K562 (cell line): Measurements from ENCODE around the gene FOXN3. TPM values are rescaled to one million over a fixed set of nuclear protein-coding genes. Genes with fewer than 3 reads are reported as not detected.

ENCODE experiments used
- ATAC-seq: fragments of 200-7000 bp; cut with Tn5 transposase; 3 replicates; pipeline ENCODE4 v1.9.1; 2020; ENCODE audit warnings: moderate library complexity
- BruUV-seq: library from RNA; stranded (reverse); fragments of 400-500 nt; replicated peaks from 2 replicates; lab custom pipeline; 2021; lab: Mats Ljungman, UMichigan
- CTCF ChIA-PET: fragments of 300-600 bp; formaldehyde crosslinking; extraction: SDS; loops from one replicate; lab custom pipeline; 2021; ENCODE audit warnings: low intra/inter-chr PET ratio; lab: Yijun Ruan, JAX
- POLR2A ChIA-PET: fragments of 300-600, 350-650 bp; sonication (Branson Sonifier 250); formaldehyde crosslinking; extraction: SDS; loops from one replicate; lab custom pipeline; 2021; ENCODE audit warnings: antibody characterized with exemption, inconsistent platforms; lab: Yijun Ruan, JAX
- DNase-seq, 4 experiments: peaks; one replicate each; pipeline versions ENCODE4 v3.0.0 to v3.0.0-alpha.2; 2011 to 2018; ENCODE audit warnings: low spot score in 3 of 4, mixed read lengths in 3 of 4; ENCODE audit errors: extremely low read depth in 1 of 4
- FAIRE-seq: peaks from 2 replicates; lab custom pipeline; 2011; peaks lifted over from hg19 to GRCh38; lab: Jason Lieb, UNC
- H2AFZ ChIP-seq: 2 replicates; pipeline ENCODE4 v1.6.0; 2011; ENCODE audit warnings: low read depth, low read length, control low read depth, inconsistent platforms
- H3K27ac ChIP-seq: fragments of 200-600 bp; 3 replicates; pipeline ENCODE4 v1.8.0; 2011; ENCODE audit warnings: low read depth, mild to moderate bottlenecking, control low read depth, inconsistent platforms, low read length, moderate library complexity, mixed read lengths; ENCODE audit errors: extremely low read depth
- H3K27me3 ChIP-seq, 2 experiments: fragments of 300-600 bp in 1 of 2; 2 replicates in 1 of 2; 3 replicates in 1 of 2; pipeline versions ENCODE4 v1.6.0 to v1.8.0; 2011; ENCODE audit warnings: inconsistent platforms in 2 of 2, low read length in 2 of 2, mild to moderate bottlenecking in 1 of 2, mixed read lengths in 1 of 2, moderate library complexity in 1 of 2; ENCODE audit not compliant: control insufficient read depth in 2 of 2, insufficient read depth in 2 of 2
- H3K36me3 ChIP-seq: fragments of 300-600 bp; 3 replicates; pipeline ENCODE4 v1.8.0; 2011; ENCODE audit warnings: mild to moderate bottlenecking, low read length, inconsistent platforms; ENCODE audit not compliant: control insufficient read depth, insufficient read depth
- H3K4me1 ChIP-seq, 2 experiments: fragments of 200-600 bp in 1 of 2; replicated peaks in 1 of 2; 2 replicates in 1 of 2; 3 replicates in 1 of 2; pipeline versions ENCODE4 v1.5.1 to v1.8.0; 2011; ENCODE audit warnings: inconsistent platforms in 2 of 2, low read length in 2 of 2, mild to moderate bottlenecking in 1 of 2, mixed read lengths in 1 of 2, moderate library complexity in 1 of 2; ENCODE audit not compliant: control insufficient read depth in 2 of 2, insufficient read depth in 2 of 2
- H3K4me2 ChIP-seq: 2 replicates; pipeline ENCODE4 v1.6.1; 2011; ENCODE audit warnings: low read length, control low read depth, inconsistent platforms, mixed read lengths; ENCODE audit not compliant: insufficient read depth
- H3K4me3 ChIP-seq: fragments of 200-600 bp; sonication (generic), shearing (Covaris generic); 2 replicates; pipeline ENCODE4 v1.5.1; 2016; ENCODE audit warnings: control low read depth, inconsistent platforms
- H3K79me2 ChIP-seq: fragments of 200-600 bp; 3 replicates; pipeline ENCODE4 v1.8.0; 2011; ENCODE audit warnings: low read length, inconsistent platforms; ENCODE audit not compliant: control insufficient read depth, insufficient read depth
- H3K9ac ChIP-seq, 2 experiments: 2 replicates each; pipeline versions ENCODE4 v1.6.0 to v1.6.1; 2011; ENCODE audit warnings: low read depth in 2 of 2, low read length in 2 of 2, control low read depth in 1 of 2, inconsistent platforms in 1 of 2, mild to moderate bottlenecking in 1 of 2, mixed read lengths in 1 of 2; ENCODE audit not compliant: insufficient read depth in 1 of 2
- H3K9me1 ChIP-seq: one replicate; pipeline ENCODE4 v1.6.0; 2011; ENCODE audit warnings: inconsistent platforms, mild to moderate bottlenecking, low read length, moderate library complexity; ENCODE audit not compliant: control insufficient read depth, insufficient read depth
- H3K9me3 ChIP-seq: replicated peaks from 2 replicates; pipeline ENCODE4 v1.5.1; 2011; ENCODE audit warnings: low read depth, low read length, inconsistent platforms; ENCODE audit not compliant: control insufficient read depth, insufficient read depth
- H4K20me1 ChIP-seq: replicated peaks from 2 replicates; pipeline ENCODE4 v1.6.1; 2011; ENCODE audit warnings: low read length, inconsistent platforms, mixed read lengths; ENCODE audit not compliant: control insufficient read depth, insufficient read depth
- ARID1B ChIP-seq: fragments of 450-650 bp; IDR thresholded peaks from 2 replicates; pipeline ENCODE4 v1.6.1; 2016; ENCODE audit warnings: antibody characterized with exemption, mild to moderate bottlenecking, inconsistent platforms
- ARNT ChIP-seq, 2 experiments: fragments of 450-650 bp; IDR thresholded peaks; 2 replicates each; pipeline ENCODE4 v1.6.1; 2016; ENCODE audit warnings: mild to moderate bottlenecking in 1 of 2
- ATF1 ChIP-seq, 2 experiments: fragments of 450-650 bp in 1 of 2; IDR thresholded peaks; 2 replicates each; pipeline ENCODE4 v1.6.1; 2016; ENCODE audit warnings: missing compliant biosample characterization in 1 of 2, missing genetic modification characterization in 1 of 2
- DPF2 ChIP-seq: fragments of 450-650 bp; IDR thresholded peaks from 2 replicates; pipeline ENCODE4 v1.6.1; 2016
- FIP1L1 ChIP-seq: fragments of 200-400 bp; formaldehyde crosslinking; IDR thresholded peaks from 2 replicates; pipeline ENCODE4 v1.6.1; 2018; ENCODE audit warnings: mild to moderate bottlenecking, low read depth, low read length; ENCODE audit not compliant: poor library complexity, severe bottlenecking
- GABPB1 ChIP-seq: sonication (generic); formaldehyde crosslinking; IDR thresholded peaks from 2 replicates; pipeline ENCODE4 v1.8.0; 2022; ENCODE audit warnings: mild to moderate bottlenecking, missing genetic modification reagents
- HMG20A ChIP-seq: fragments of 450-650 bp; formaldehyde crosslinking; conservative IDR thresholded peaks from 2 replicates; pipeline ENCODE4 v1.4.0; 2020; ENCODE audit warnings: mild to moderate bottlenecking, mixed read lengths
- MED1 ChIP-seq: sonication (generic); formaldehyde crosslinking; IDR thresholded peaks from 2 replicates; pipeline ENCODE4 v1.8.1; 2023; ENCODE audit warnings: missing genetic modification reagents, borderline replicate concordance
- MIER1 ChIP-seq: fragments of 450-650 bp; IDR thresholded peaks from 2 replicates; pipeline ENCODE4 v1.6.1; 2016; ENCODE audit warnings: antibody characterized with exemption, mild to moderate bottlenecking, low read depth
- SOX6 ChIP-seq: fragments of 450-650 bp; IDR thresholded peaks from 2 replicates; pipeline ENCODE4 v1.6.1; 2014; ENCODE audit warnings: mild to moderate bottlenecking
- SUPT5H ChIP-seq: fragments of 450-650 bp; IDR thresholded peaks from 2 replicates; pipeline ENCODE4 v1.6.1; 2016
- TFE3 ChIP-seq: fragments of 450-650 bp; formaldehyde crosslinking; IDR thresholded peaks from 2 replicates; pipeline ENCODE4 v1.4.0; 2020; ENCODE audit warnings: mild to moderate bottlenecking, mixed read lengths
- USF2 ChIP-seq: sonication (generic); formaldehyde crosslinking; IDR thresholded peaks from 2 replicates; pipeline ENCODE4 v1.5.0; 2020; ENCODE audit warnings: missing genetic modification reagents
- ZKSCAN8 ChIP-seq: fragments of 200-800 bp; sonication (Bioruptor generic); IDR thresholded peaks from 2 replicates; pipeline ENCODE4 v1.6.1; 2016; ENCODE audit warnings: missing genetic modification characterization, missing compliant biosample characterization
- ZNF518B ChIP-seq: fragments of 250-450 bp; sonication (Bioruptor Pico); IDR thresholded peaks from 2 replicates; pipeline ENCODE4 v1.5.0; 2021; ENCODE audit warnings: mild to moderate bottlenecking, moderate library complexity
- ZNF778 ChIP-seq: fragments of 450-650 bp; formaldehyde crosslinking; IDR thresholded peaks from 2 replicates; pipeline ENCODE4 v1.4.0; 2020; ENCODE audit warnings: mild to moderate bottlenecking, moderate library complexity
- WGBS: fragments of 100-300 bp; shearing (Covaris generic); methylation state at CpG from one replicate; pipeline ENCODE4 v1.1.6; 2016; ENCODE audit warnings: low coverage, mixed read lengths; ENCODE audit not compliant: insufficient coverage; ENCODE audit errors: missing lambda C conversion rate; 5-methylcytosine and 5-hydroxymethylcytosine counted together
- in situ Hi-C: fragments of 300-500 bp; cut with MboI; formaldehyde crosslinking; loops from 4 replicates; pipeline ENCODE4 v1.15.0; 2018; ENCODE audit warnings: inconsistent platforms, mixed read lengths
- intact Hi-C: fragments of 100-400 bp; cut with micrococcal nuclease; formaldehyde crosslinking; loops from 2 replicates; pipeline ENCODE4 v1.14.2; 2022
- polyA plus RNA-seq, 8 experiments: library from polyadenylated mRNA; depleted of rRNA in 4 of 8; stranded (reverse) in 5 of 8; unstranded in 3 of 8; fragments of >200 nt; fragmentation: Nextera tagmentation in 2 of 8; fragmentation: Illumina TruSeq in 1 of 8; extraction: Ambion mirVana in 2 of 8; extraction: Trizol in 1 of 8; gene quantifications; 2 replicates each; pipeline versions ENCODE4 v1.2.1 to v1.2.3, GENCODE V29; 2011 to 2014; ENCODE audit warnings: inconsistent platforms in 1 of 8, missing spikeins in 1 of 8
- total RNA-seq, 7 experiments: library from RNA; depleted of rRNA in 6 of 7; stranded (reverse); fragments of >200 nt in 6 of 7; fragmentation: Illumina TruSeq in 2 of 7; extraction: Trizol in 2 of 7; gene quantifications; 2 replicates each; pipeline versions ENCODE4 v1.2.1 to v1.2.3, GENCODE V29; 2011 to 2021; ENCODE audit warnings: low replicate concordance in 1 of 7

FOXN3 gene
- total and polyA plus RNA-seq, 9 of the 15 experiments (the other 6 are each of a cell fraction or from before 2014, with no cell fraction given): 0.07 to 1.3 (median 0.40) TPM

GRCh38 chr14:89420502-89420901, 3.5 kb upstream of the FOXN3 start (continued):
- no peak for TF ChIP-seq HMG20A (CRISPR knock-in tag)

- Histone ChIP-seq H3K9me1 (no peaks in the 10 kb centered on the region), H3K27me3 (0 out of 5 replicates have a peak, but pooled peaks cover 0 to 5% of the 10 kb centered on the region in 2 experiments), H3K79me2 (no peaks in the 10 kb centered on the region), H3K4me3 (no peak overlapping the region), H3K9ac (no peak overlapping the region), H3K36me3 (no peaks in the 10 kb centered on the region), H4K20me1 (no peaks in the 10 kb centered on the region), H3K4me2 (no peak overlapping the region), H2AFZ (no peak overlapping the region), H3K9me3 (no peaks in the 10 kb centered on the region), H3K4me1 (peaks cover 0 to 19% of the 10 kb centered on the region in 2 experiments; a peak in 2 of 5 replicates), H3K27ac (no peak overlapping the region)
- TF ChIP-seq FIP1L1 (no peak), ZNF778 (no peak), ARID1B (no peak), TFE3 (peak; percentile 28; the same call in 1 of the 2 replicates), ZNF518B (no peak), ATF1 (CRISPR knock-in tag; IDR thresholded peaks at IDR 0.05) (no peak), ATF1 (tag; IDR thresholded peaks at IDR 0.05) (no peak), DPF2 (no peak), SOX6 (no peak), ARNT (IDR thresholded peaks at IDR 0.05) (no peak), SUPT5H (no peak), ZKSCAN8 (CRISPR knock-in tag) (no peak), MIER1 (no peak), USF2 (CRISPR knock-in tag) (peak; percentile 17; the same call in 1 of the 2 replicates), MED1 (CRISPR knock-in tag) (no peak), GABPB1 (no peak)
- POLR2A ChIA-PET: no interaction called here
- in situ Hi-C loops (no loop called here), intact Hi-C loops (no loop called here)
- ATAC-seq (no peak), DNase-seq (no peak), FAIRE-seq (no peak)
- 33% methylated on average over 5 of the region's 6 CpGs for WGBS
- CTCF ChIA-PET: no interaction called here
- no TSS peak for BruUV-seq
These were observed 3.0 kb upstream of the FOXN3 start for GRCh38 chr14:89419973-89420482.
